Ramos (cell line): Measurements from ENCODE around the gene H1-8.

Experiments
- in situ Hi-C: fragments of 300-500 bp; cut with MboI; formaldehyde crosslinking; loops from one replicate; pipeline ENCODE4 v1.14.3; 2022; ENCODE audit warnings: low sequenced_read_pairs; ENCODE audit not compliant: unreplicated experiment

H1-8 gene

DNA sequence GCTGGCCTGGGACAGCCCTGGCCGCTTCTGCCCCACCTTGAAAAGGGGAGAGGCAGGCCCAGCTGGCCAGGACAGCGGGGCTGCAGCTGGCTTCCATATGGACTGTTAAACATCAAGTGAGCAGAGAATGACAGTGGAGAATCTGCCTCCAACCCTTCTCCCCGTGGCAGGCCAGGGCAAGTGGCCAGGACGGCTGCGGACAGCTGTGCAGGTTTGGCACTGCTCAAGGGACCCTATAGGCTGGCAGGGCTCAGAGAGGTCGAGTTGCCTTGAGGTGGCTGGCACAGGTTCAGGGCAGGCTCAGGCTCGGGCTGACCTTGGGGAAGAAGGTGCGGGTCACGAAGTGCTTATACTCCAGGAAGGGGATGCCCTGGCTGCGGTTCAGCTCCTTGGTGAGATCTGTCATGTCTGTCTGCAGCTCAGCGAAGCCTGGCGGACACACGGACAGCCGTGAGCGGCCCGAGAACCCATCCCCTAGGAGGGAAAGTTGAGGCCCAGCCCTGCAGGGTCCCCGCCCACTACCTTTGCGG is 24.3 kb downstream of the H1-8 start:
- in situ Hi-C loops, result no loop called here

DNA sequence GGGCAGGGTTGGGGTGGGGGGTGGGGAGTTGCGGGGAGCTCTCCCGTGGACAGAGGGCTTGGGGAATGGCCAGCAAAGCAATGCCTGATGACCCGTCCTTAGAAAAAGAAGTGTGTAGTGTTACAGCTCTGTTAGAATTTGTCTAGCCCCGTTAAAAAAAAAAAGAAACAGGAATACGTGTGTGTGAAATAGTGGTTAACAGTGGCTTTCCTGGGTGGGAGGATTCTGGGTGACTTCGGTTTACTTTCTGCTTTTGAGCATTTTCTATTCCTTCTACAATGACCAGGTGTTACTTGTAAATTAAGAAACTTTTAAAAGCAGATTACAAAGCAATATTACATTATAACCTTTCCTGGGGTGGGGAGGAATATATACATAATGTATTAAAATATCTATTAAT is 25.0 kb downstream of the H1-8 start:
- in situ Hi-C loops, result no loop called here

DNA sequence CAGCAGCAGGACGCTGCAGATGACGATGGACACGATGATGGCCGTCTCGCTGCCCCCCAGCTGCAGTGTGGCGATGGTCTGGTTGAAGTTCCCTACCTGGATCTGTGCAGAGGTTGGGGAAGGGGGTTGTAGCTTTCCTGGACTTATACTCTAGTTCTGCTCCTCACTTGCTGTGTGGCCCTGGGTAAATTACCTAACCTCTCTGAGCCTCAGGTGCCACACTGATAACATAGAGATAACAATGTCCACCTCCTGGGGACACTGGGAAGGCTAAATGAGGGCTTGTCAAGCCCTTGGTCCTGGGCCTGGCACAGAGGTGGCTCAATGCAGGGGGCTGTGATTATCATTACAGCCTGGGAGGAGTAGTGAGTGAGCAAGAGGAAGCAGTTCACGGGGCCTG is 26.9 kb downstream of the H1-8 start:
- in situ Hi-C loops, result no loop called here

DNA sequence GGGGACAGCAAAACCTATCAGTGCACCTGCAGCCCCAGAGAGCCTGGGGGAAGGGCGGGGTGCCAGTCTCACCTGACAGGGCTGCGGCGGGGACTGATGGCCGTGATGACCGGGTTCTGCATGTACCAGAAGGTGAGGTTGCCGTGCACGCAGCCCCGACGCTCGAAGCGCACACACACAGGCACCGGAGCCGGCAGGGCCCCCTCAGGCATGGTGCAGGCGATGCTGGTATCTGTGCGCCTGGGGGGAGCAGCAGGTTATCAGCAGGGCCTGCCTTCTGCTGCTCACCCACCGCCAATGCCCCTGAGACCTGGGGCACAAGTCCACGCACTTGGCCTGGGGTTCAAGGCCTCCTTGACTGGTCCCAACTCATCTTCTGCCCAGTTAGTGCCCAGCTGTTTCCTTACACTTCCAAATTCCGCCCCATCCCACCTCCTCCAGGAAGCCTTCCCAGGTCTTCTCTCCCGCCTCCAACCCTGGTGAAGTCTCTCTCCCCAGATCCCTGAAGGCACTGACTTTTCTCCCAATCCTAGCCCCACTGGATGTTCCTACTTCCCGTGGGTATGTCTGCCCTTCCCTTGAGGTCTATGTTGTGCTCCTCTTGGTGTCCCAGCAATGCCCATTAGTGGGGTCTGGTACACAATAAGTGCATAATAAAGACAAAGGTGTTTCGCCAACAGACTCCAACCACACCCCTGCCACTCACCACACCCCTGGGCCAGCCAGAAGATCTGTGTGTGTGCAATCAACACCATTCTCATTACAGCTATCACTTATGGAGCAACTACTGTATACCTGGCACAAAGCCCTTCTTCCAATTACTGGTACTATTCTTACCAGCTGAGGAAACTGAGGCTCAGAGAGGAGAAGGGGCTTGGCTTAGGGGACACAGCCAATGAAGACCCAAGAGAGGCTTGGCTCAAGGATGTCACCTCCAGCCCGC is 28.9 kb downstream of the H1-8 start:
- in situ Hi-C loops, result no loop called here

DNA sequence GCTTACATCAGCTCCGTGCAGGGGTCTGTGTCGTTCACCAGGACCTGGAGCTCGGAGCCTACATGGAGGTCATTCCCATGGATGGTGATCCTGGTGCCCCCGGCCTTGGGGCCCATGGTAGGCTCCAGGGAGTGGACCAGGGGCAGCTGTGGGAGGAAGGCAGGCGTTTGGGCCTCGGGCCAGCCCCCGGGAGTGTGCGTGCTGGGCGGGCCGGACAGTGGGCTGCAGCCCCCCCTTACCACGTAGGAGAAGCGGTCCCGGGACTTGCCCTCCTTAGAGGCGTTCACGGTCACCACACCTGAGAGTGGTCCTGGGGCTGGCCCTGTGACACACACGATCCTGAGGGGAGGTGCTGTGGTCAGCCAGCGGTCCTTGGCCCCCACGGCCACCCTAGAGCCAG is 29.6 kb downstream of the H1-8 start:
- in situ Hi-C loops, result no loop called here

DNA sequence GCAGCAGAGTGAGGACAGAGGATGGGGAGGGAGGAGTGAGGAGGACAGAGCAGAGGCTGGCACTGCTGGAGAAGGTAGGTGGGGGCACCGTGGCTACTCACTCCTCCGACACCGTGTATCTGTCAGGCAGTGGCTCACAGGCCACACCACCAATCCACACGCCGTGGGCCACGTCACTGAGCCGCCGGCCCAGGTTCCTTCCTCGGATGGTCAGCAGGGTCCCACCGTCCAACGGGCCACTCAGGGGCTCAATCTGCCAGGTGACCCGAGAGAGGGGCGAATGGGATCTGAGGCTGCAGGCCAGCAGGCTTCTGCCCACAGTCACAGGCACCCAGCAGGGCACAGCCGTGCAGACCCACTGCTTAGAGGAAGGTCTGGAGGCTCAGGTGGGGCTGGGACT is 30.5 kb downstream of the H1-8 start:
- in situ Hi-C loops, result no loop called here

DNA sequence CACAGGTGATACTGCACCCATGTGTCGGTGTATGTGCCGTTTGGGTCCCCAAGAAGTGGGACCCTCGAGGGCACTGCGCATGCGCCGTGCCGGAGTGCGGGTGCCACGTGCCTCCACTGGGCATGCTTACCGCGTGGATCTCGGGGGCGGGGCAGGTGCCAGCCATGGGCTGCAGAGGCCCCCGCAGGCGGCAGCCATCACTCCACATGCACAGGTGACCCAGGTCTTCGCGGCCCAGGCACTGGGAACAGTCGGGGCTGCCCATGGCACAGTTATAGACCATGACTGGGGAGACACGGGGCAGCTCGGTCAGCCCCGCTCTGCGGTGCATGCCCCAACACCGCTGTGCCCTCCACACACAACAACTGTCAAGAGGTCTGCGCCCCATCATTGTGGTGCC is 31.2 kb downstream of the H1-8 start:
- in situ Hi-C loops, result no loop called here

DNA sequence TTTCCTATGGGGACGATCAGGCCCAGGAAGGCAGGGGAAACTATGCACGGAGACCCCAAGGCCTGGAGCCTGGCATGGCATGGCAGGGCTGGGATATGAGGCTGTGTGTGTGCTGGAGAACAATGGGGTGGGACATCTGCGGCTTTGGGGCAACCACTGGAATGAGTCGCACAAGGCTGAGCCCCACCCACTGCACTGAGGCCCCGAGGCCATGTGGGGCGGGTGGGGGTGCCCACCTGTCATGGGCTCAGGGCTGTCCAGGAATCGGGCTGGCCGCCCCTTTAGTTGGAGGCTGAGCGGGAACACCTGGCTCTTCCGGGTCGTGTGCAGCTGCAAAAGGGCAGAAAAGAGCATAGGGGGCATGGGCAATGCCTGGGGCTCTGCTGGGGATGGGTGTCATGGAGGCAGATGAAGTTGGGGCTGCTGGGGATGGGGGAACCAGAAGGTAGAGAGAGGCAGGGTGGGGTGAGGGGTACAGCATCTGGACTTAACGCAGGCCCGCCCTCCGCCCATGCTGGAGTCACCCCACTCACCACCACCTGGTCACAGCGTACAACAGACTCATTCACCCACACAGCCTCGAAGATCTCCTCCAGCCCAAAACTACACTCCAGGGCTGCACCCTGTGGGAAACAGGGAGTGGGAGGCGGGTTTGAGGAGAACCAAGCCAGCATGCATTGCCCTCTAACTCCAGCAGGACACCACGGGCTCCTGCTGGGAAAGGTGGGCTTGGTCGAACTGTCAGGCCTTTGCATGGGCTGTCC is 32.4 kb downstream of the H1-8 start:
- in situ Hi-C loops, result no loop called here

DNA sequence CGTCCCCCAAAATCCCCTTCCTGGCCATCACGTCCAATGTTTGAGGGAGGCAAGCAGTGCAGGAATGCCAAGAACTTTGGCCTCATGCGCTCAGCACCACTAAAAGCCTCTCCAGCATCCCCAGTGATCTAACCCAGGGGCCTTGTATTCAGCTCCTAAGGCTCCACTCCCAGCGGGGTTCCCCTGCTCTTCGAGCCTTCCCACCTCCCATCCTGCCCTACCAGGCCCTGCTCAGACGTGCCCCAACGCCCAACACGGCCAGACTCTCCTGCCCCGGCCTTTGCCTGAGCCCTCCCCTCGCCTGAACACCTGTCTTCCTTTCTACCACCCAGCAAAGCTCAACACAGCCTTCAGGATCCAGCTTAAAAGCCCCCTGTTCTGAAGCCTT is 33.0 kb downstream of the H1-8 start:
- in situ Hi-C loops, result no loop called here

DNA sequence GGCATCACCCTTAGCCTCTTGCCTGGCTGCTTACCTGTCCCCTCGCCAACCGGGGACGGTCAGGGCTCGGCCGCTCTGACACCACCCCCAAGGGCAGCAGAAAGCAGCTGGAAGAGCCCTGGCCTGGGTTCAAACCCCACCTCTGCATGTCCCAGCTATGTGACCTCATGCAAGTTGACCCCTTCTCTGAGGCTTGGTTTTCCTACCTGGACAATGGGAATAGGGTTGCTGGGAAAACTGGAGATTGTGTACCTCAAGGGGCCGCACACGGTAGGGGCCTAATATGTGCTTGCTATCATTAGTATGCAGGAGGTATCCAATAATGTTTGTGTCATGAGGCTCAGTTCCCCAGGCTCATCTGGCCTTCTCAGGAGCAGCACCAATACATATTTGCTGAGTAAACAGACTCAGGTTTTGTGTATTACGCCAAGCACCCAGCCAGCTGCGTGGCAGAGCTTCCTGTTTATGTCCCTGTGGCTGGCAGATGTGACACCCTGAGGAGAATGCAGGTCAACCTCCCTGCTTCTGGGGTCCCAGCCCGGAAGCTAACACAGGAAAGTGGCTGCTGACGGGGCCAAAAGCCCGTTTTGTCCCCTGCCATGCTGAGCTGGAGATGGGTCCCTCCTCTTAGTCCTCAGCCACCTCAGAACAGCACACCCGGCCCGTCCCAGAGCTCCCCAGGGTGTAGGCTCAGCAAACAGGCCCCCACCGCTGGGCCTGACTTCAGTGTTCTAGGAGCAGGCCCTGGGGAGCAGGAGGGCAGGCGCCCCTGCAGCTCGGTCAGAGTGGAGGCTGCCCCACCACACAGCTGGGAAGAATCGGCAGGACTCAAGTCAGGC is 33.8 kb downstream of the H1-8 start:
- in situ Hi-C loops, result no loop called here

DNA sequence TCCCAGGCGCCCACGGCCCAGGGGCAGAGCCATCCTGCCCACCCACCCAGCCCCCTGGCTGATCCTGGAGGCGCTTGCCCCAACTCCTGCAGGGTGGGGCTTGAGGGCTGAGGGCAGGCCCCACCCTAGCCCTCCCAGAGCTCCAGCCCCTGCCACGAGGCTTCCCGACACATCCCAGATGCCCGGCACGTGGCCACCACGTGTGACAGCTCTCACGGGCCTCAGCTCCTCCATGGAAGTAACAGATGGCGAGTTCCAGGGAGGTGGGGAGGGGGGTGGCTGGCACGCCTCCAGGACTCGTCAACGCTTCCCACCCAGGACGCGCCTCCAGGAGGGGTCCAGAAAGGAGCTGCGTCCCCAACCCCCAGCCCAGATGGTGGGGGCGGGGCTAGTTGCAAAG is 34.4 kb downstream of the H1-8 start:
- in situ Hi-C loops, result no loop called here

DNA sequence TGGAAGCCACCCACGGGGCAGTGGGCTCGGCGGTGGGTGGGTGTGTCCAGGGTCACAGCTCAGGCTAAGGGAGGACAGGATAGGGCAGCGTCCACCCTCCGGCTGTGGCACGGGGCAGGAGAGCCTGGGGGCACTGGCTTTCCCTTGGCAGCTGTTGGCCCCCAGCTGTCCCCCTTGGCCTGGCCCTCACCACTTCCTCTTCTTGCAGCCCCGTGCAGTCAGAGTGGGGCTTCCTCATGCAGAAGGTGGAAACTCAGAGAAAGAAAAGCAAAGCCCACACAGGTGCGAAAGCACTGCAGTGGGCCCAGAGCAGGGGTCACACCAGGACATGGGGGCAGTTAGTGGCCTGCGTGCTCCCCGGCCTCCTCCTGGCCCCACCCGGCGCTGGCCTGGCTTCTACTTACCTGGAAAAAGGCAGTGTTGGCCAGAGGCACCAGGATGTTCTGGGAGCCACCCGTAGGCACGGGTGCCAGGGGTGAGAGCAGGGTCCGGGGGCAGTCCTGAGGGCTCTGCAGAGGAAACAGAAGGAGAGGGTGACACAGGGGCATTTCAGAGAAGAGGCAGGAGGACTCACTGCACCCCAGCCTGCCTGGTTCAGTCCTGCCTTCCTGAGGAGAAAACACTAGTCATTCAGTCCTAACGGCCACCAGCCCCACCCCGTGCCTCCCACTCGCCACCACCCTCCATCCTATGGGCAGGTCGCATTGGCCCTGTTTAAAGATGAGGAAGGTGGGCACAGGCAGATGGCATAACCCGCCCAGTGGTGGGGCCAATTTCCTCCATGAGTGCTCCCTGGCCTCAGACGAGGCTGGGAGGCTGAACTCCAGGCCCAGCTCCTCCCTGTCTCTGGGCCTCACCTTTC is 35.2 kb downstream of the H1-8 start:
- in situ Hi-C loops, result no loop called here

DNA sequence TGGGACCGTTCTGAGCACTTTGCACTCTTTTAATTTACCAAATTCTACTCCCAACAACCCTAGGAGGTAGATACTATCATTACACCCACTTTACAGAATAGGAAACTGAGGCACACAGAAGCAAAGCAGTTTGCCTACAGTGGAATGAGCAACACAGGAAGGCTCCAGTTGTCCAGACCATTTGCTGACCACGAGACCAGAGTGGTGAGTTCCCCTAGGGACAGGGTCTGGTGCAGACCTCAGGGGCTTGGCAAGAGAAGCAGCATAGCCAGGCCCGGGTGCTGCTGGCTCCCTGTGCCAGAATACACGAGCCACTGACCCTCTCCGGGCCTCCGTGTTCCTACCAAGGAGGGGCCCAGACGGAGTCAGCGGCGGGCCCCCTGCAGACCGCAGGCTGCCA is 37.0 kb downstream of the H1-8 start:
- in situ Hi-C loops, result no loop called here

DNA sequence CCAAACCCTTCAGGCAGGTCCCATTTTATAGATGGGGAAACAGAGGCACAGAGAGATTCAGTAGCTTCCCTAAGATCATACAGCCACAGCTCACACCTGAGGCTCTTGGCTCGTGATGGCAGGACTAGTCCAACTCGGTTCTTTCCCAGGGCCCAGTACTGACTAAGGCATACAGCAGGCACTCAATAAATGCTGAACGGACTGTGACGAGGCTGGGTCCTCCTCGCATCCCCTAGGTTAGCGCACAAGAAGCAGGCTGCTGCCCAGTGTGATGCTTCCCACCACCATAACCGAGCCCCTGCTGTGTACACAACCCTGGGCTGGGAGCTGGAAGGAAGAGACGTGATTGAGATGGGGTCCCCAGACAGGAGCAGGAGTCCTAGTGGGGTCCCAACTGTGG is 38.6 kb downstream of the H1-8 start:
- in situ Hi-C loops, result no loop called here

DNA sequence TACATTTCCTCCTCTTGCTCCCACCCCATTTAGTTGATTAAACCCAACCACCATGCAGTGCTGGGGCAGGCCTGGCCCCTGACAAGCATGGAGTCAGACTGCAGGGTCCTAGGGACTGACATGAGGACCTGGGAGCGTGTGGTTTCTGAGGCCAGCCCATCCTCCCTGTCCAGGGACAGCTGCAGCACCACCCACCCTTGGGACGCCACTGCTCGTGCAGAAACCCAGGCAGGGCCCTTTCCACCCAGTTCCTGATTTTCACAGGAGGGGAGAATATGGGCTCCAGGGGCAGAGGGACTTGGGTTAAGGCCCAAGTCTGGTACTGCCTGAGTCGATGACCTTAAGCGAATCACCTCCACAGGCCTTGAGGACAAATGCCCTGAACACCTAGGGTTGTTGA is 39.8 kb downstream of the H1-8 start:
- in situ Hi-C loops, result no loop called here

DNA sequence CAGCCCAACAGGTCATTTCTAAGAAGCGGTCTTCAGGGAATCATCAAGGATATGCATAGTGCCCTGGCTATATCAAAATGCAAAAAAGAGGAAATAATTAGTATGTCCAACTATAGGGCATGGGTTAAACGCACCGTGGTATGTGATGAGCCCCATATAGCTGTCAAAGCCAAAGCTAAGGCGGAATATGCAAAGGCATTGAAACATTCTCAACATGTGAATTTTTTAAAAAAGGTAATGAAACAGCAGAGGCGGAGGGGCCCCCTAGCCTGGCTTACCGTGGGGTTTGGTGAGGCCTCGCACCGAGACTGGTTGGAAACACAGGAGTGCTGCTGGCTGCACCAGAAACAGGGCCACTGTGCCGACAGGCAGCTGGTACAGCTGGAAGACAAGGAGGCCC is 40.3 kb downstream of the H1-8 start:
- in situ Hi-C loops, result no loop called here

DNA sequence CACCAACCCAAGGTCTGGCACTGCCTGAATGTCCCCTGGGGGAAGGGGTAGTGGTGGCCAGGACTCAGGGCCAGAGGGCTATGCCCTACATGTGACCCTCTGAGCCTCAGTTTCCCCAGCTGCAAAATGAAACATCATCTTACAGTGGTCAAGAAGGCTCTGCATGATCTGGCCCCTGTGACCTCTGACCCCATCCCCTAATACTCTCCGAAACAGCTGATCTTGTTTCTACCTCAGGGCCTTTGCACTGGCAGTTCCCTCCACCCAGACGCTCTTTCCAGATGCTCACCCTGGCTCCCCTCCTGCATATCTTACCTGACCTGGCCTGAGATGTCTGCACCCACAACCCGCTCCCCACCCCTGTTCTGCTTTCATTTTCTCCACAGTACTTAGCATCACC is 41.7 kb downstream of the H1-8 start:
- in situ Hi-C loops, result no loop called here

DNA sequence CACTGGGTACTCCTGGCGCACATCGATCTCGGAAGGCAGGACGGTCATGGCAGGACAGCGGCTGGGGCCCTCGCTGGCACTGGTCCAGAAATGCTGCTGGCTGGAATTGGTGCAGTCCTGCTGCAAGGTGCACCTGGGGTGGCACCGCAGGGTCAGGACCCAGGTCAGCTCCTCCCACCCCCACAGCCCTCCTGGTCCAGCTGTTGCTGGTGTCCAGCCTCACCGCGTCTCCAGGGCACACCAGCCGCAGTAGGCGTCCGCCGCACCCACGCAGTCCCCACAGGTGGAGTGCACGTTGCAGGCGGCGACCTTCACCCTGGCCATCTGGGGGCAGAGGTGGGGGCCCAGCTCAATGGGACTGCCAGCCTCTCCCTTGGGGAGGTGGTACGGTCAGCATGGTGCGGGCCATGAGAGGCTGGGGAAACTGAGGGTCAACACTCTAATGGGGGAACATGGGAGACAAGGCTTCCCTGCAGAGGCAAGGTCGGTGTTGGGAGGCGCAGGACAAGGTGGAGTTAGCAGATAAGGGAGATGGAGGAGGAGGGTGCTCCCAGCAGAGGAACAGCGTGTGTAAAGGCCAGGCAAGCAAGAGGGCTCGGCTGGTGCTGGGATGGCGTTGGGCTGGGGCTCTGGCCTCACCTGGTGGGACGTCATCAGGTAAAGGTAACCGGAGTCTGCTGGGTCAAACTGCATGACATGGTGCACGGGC is 43.1 kb downstream of the H1-8 start:
- in situ Hi-C loops, result no loop called here
